ENCODE measurements around the gene LTA. TPM values are rescaled to one million over a fixed set of nuclear protein-coding genes. Genes with fewer than 3 reads are reported as not detected.
A peak's percentile ranks its signal among the peaks of the same experiment; 100 is the strongest.

The LTA gene
- total and polyA plus RNA-seq, 2 donors (not counting 1 experiment from before 2014, with no cell fraction given) = 8.6 to 8.8 TPM

DNA sequence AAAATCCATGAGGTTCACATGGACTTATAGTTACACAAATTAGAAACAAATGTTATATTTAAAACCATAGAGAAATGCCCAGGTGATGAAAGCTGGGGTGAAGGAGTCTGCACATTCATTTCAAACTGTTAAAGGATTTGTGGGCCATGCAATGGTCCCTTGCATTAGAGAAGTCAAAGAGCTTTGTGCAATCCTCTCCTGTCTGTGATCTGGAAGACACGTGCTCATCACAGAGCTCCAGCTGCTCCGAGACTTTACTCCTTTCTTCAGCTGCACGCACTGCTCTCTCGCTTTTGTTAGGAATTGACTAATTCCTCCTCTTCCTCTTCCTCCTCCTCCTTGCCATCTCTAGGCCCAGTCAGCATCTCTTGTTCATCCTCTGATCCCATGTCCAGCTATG is 38.9 kb downstream of the LTA start:
- no peaks in the 10 kb centered on the region for H3K9me3 Mint-ChIP-seq (ENCODE audit: insufficient read depth)
- H3K4me3 ChIP-seq (ENCODE audit: control extremely low read depth in 1 of 5, extremely low read depth in 1 of 5, insufficient read depth in 1 of 5, low read depth in 2 of 5, low read length in 4 of 5) = no peak overlapping the region
- H3K4me2 ChIP-seq (replicated peaks; ENCODE audit: low read depth, low read length, poor library complexity, severe bottlenecking) = no peak overlapping the region
- no peak for DNase-seq
- intact Hi-C loops (cut with micrococcal nuclease) = no loop called here
- no peaks in the 10 kb centered on the region for H3K27me3 ChIP-seq (replicated peaks in 1 of 4; ENCODE audit: control extremely low read depth in 1 of 4, control insufficient read depth in 3 of 4, insufficient read depth in 4 of 4, low read length in 3 of 4)
- H4K20me1 ChIP-seq (ENCODE audit: control insufficient read depth, insufficient read depth, low read length, poor library complexity, severe bottlenecking) = no peaks in the 10 kb centered on the region
- ChIA-PET POLR2A (no interaction called here), CTCF (interaction anchor here (0.6 to 2.8 kb wide), 5 partner anchors 11 to 60 kb away, joined by 4 to 28 read pairs (median 6); no protein-coding TSS in a partner anchor)
- 95% methylated on average over 4 of the region's 4 CpGs for WGBS (ENCODE audit: insufficient coverage)
- peaks cover 22% of the 10 kb centered on the region for H3K4me1 Mint-ChIP-seq
- no peak overlapping the region for H3K27ac Mint-ChIP-seq
- H2AFZ ChIP-seq (ENCODE audit: insufficient read depth, low read depth, low read length, poor library complexity, severe bottlenecking) = no peak overlapping the region
- no peaks in the 10 kb centered on the region for H3K27me3 Mint-ChIP-seq
- H3K9me3 ChIP-seq (ENCODE audit: control extremely low read depth in 1 of 3, control insufficient read depth in 2 of 3, insufficient read depth in 1 of 3, low read length in 2 of 3) = no peaks in the 10 kb centered on the region
- H3K36me3 ChIP-seq (replicated peaks in 1 of 2; ENCODE audit: control extremely low read depth in 1 of 2, control insufficient read depth in 1 of 2, extremely low read depth in 1 of 2, insufficient read depth in 2 of 2, low read length in 1 of 2) = no peaks in the 10 kb centered on the region
- no peak for TF ChIP-seq EZH2 (IDR thresholded peaks at IDR 0.05; ENCODE audit: borderline replicate concordance, insufficient read depth, low read depth, low read length, poor library complexity, severe bottlenecking)
- TF ChIP-seq, protein P1, sequence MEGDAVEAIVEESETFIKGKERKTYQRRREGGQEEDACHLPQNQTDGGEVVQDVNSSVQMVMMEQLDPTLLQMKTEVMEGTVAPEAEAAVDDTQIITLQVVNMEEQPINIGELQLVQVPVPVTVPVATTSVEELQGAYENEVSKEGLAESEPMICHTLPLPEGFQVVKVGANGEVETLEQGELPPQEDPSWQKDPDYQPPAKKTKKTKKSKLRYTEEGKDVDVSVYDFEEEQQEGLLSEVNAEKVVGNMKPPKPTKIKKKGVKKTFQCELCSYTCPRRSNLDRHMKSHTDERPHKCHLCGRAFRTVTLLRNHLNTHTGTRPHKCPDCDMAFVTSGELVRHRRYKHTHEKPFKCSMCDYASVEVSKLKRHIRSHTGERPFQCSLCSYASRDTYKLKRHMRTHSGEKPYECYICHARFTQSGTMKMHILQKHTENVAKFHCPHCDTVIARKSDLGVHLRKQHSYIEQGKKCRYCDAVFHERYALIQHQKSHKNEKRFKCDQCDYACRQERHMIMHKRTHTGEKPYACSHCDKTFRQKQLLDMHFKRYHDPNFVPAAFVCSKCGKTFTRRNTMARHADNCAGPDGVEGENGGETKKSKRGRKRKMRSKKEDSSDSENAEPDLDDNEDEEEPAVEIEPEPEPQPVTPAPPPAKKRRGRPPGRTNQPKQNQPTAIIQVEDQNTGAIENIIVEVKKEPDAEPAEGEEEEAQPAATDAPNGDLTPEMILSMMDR (IDR thresholded peaks at IDR 0.05) = no peak
- H3K4me3 Mint-ChIP-seq = no peak overlapping the region
- no peak for ATAC-seq (ENCODE audit: low read depth)
- no peak overlapping the region for H3K27ac ChIP-seq (ENCODE audit: low read length in 2 of 2)
- peaks cover 20 to 21% of the 10 kb centered on the region in 2 donors for H3K4me1 ChIP-seq (ENCODE audit: control insufficient read depth in 2 of 2, insufficient read depth in 2 of 2, low read length in 2 of 2)
- H3K79me2 ChIP-seq (ENCODE audit: control insufficient read depth, insufficient read depth, low read length) = no peaks in the 10 kb centered on the region
- H3K9ac ChIP-seq (ENCODE audit: low read length) = no peak overlapping the region

DNA sequence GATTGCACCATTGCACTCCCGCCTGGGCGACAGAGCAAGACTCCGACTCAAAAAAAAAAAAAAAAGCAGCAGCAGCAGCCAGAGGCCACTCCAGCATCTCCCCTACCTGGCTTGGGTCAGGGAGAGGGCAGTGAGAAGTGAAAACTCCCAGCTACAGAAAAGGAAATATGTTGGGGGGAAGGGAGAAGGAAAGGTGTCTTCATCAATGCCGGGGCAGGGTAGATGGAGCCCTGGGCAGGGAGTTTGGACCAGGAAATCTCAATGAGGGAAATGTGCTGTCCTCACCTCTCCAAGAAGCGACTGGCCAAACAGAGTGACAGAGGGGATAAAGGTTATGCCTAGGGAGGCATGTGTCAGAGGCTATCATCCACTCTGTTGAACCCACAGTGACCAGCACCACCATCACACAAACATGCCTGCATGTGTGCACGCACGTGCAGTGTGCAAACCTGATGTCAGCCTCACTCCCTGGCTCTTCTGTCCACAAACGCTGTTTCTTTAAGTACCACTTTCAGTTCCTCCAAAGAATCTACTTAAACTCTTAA is 42.1 kb downstream of the LTA start:
- peak; percentile 69 for ATAC-seq (ENCODE audit: low read depth)
- CTCF ChIA-PET = interaction anchor here (0.8 to 5.6 kb wide), 4 partner anchors 17 to 41 kb away, joined by 3 to 44 read pairs (median 3); partner anchors contain the start of gene LTB
- H3K27me3 ChIP-seq (replicated peaks in 1 of 4; ENCODE audit: control extremely low read depth in 1 of 4, control insufficient read depth in 3 of 4, insufficient read depth in 4 of 4, low read length in 3 of 4) = no peaks in the 10 kb centered on the region
- peaks cover 0 to 2% (median 0%) of the 10 kb centered on the region in 3 donors for H3K9me3 ChIP-seq (ENCODE audit: control extremely low read depth in 1 of 3, control insufficient read depth in 2 of 3, insufficient read depth in 1 of 3, low read length in 2 of 3)
- 70% methylated on average over 3 of the region's 8 CpGs for WGBS (ENCODE audit: insufficient coverage)
- H3K79me2 ChIP-seq (ENCODE audit: control insufficient read depth, insufficient read depth, low read length) = no peaks in the 10 kb centered on the region
- H3K4me1 ChIP-seq (ENCODE audit: control insufficient read depth in 2 of 2, insufficient read depth in 2 of 2, low read length in 2 of 2) = peaks cover 27 to 30% of the 10 kb centered on the region in 2 donors
- H3K27ac Mint-ChIP-seq = peak overlapping the region; percentile 89
- H3K4me3 ChIP-seq (ENCODE audit: control extremely low read depth in 1 of 5, extremely low read depth in 1 of 5, insufficient read depth in 1 of 5, low read depth in 2 of 5, low read length in 4 of 5) = no peak overlapping the region
- no peaks in the 10 kb centered on the region for H3K9me3 Mint-ChIP-seq (ENCODE audit: insufficient read depth)
- no peaks in the 10 kb centered on the region for H4K20me1 ChIP-seq (ENCODE audit: control insufficient read depth, insufficient read depth, low read length, poor library complexity, severe bottlenecking)
- no peak for TF ChIP-seq EZH2 (IDR thresholded peaks at IDR 0.05; ENCODE audit: borderline replicate concordance, insufficient read depth, low read depth, low read length, poor library complexity, severe bottlenecking)
- TF ChIP-seq, protein P1 (IDR thresholded peaks at IDR 0.05) = no peak
- intact Hi-C loops (cut with micrococcal nuclease) = no loop called here
- DNase-seq = peak; percentile 60
- no peak overlapping the region for H3K9ac ChIP-seq (ENCODE audit: low read length)
- peak overlapping the region; percentile 26 to 68 for H3K27ac ChIP-seq (ENCODE audit: low read length in 2 of 2)
- no peaks in the 10 kb centered on the region for H3K27me3 Mint-ChIP-seq
- H3K36me3 ChIP-seq (replicated peaks in 1 of 2; ENCODE audit: control extremely low read depth in 1 of 2, control insufficient read depth in 1 of 2, extremely low read depth in 1 of 2, insufficient read depth in 2 of 2, low read length in 1 of 2) = no peaks in the 10 kb centered on the region
- H3K4me1 Mint-ChIP-seq = peaks cover 33% of the 10 kb centered on the region
- peak overlapping the region; percentile 55 for H2AFZ ChIP-seq (ENCODE audit: insufficient read depth, low read depth, low read length, poor library complexity, severe bottlenecking)
- POLR2A ChIA-PET = no interaction called here
- peak overlapping the region; percentile 70 for H3K4me3 Mint-ChIP-seq
- peak overlapping the region; percentile 61 for H3K4me2 ChIP-seq (replicated peaks; ENCODE audit: low read depth, low read length, poor library complexity, severe bottlenecking)

Data from B cell (primary cell).